SK-N-MC (cell line): Measurements from ENCODE around the gene PDIA6.

Source experiments
- EZH2 ChIP-seq: fragments of 200-600 bp; sonication (generic); IDR thresholded peaks from one replicate; pipeline ENCODE4 v1.6.1; 2017; ENCODE audit warnings: antibody characterized with exemption
- FOXP2 ChIP-seq: optimal IDR thresholded peaks from 2 replicates; pipeline ENCODE3; 2011; ENCODE audit warnings: mild to moderate bottlenecking, moderate library complexity; ENCODE audit not compliant: insufficient read depth; ENCODE audit errors: extremely low read length, control extremely low read depth
- POLR2AphosphoS5 ChIP-seq: IDR thresholded peaks from 2 replicates; pipeline ENCODE4 v1.6.1; 2012; ENCODE audit warnings: mild to moderate bottlenecking, low read depth, low read length, borderline replicate concordance

DNA sequence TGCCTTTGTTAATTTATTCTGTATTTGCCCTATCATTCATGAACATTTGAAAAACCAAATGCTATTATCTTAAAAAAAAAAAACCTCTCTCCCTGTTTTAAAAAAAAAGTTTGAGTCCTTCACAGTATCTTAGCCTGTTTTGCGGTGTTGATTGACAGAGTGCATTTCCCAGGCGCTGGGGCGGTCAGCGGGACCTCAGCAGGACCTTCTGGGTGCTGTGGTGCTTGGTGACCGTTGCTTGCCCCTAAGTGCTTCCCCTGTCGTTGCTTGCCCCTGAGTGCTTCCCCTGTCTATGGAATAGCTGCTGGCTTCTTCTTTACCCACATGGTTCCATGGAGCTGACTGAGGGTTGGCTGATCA, 79.0 kb downstream of the PDIA6 start:
- TF ChIP-seq POLR2AphosphoS5 (no peak), FOXP2 (no peak), EZH2 (no peak)
